HepG2 (cell line): ENCODE data around the gene VPS18. TPM values are rescaled to one million over a fixed set of nuclear protein-coding genes. Genes with fewer than 3 reads are reported as not detected.
A peak's percentile ranks its signal among the peaks of the same experiment; 100 is the strongest.

ENCODE experiments used
- CBX5 ChIP-seq: sonication (generic); formaldehyde crosslinking; IDR thresholded peaks from 2 replicates; pipeline ENCODE4 v1.4.0; 2020; ENCODE audit warnings: missing genetic modification reagents, borderline replicate concordance
- MEIS2 ChIP-seq: sonication (generic); formaldehyde crosslinking; IDR thresholded peaks from 2 replicates; pipeline ENCODE4 v1.9.0; 2021; ENCODE audit warnings: mild to moderate bottlenecking, missing genetic modification reagents
- RAD21 ChIP-seq: fragments of 450-650 bp; formaldehyde crosslinking; IDR thresholded peaks from 2 replicates; pipeline ENCODE4 v1.5.0; 2020; ENCODE audit warnings: mild to moderate bottlenecking
- SALL2 ChIP-seq: sonication (generic); formaldehyde crosslinking; IDR thresholded peaks from 2 replicates; pipeline ENCODE4 v1.8.1; 2023; ENCODE audit warnings: mild to moderate bottlenecking, missing genetic modification reagents, inconsistent platforms
- SMC3 ChIP-seq: IDR thresholded peaks from 2 replicates; pipeline ENCODE4 v1.6.1; 2011; ENCODE audit warnings: low read length, improper control_type of control experiment
- ZFP36L2 ChIP-seq: sonication (generic); formaldehyde crosslinking; IDR thresholded peaks from 2 replicates; pipeline ENCODE4 v1.4.0; 2020; ENCODE audit warnings: missing genetic modification reagents
- ZMYM2 ChIP-seq: sonication (generic); formaldehyde crosslinking; IDR thresholded peaks from 2 replicates; pipeline ENCODE4 v1.8.0; 2022; ENCODE audit warnings: mild to moderate bottlenecking, missing genetic modification reagents
- ZNF296 ChIP-seq: sonication (generic); formaldehyde crosslinking; conservative IDR thresholded peaks from 2 replicates; pipeline ENCODE4 v1.5.0; 2020; ENCODE audit warnings: mild to moderate bottlenecking, missing genetic modification reagents
- ZNF382 ChIP-seq: sonication (generic); formaldehyde crosslinking; IDR thresholded peaks from 2 replicates; pipeline ENCODE4 v1.5.0; 2020; ENCODE audit warnings: missing genetic modification reagents, mild to moderate bottlenecking, borderline replicate concordance
- ZNF781 ChIP-seq: sonication (generic); formaldehyde crosslinking; IDR thresholded peaks from 2 replicates; pipeline ENCODE4 v1.5.1; 2020; ENCODE audit warnings: borderline replicate concordance, mild to moderate bottlenecking, missing genetic modification reagents; ENCODE audit errors: not compliant biosample characterization
- polyA plus RNA-seq, 8 experiments: library from polyadenylated mRNA; depleted of rRNA in 3 of 8; stranded (reverse) in 7 of 8; unstranded in 1 of 8; fragments of >200 nt; fragmentation: Illumina TruSeq in 4 of 8; extraction: Trizol in 4 of 8; gene quantifications; 2 replicates each; pipeline versions ENCODE4 v1.2.1 to v1.2.3, GENCODE V29; 2011 to 2016; ENCODE audit warnings: low read depth in 4 of 8, missing spikeins in 1 of 8, mixed read lengths in 1 of 8; ENCODE audit not compliant: insufficient read depth in 1 of 8
- total RNA-seq, 5 experiments: library from RNA; depleted of rRNA; stranded (reverse); fragments of >200 nt; fragmentation: Illumina TruSeq; extraction: Trizol; gene quantifications; 2 replicates each; pipeline ENCODE4 v1.2.3, GENCODE V29; 2016; ENCODE audit warnings: low read depth in 1 of 5
- TF ChIP-seq, protein P1 (sequence below): IDR thresholded peaks from 2 replicates; pipeline ENCODE4 v1.6.1; 2016; ENCODE audit warnings: control low read depth
- TF ChIP-seq, protein P2 (sequence below): sonication (generic); IDR thresholded peaks from 2 replicates; pipeline ENCODE4 v1.6.1; 2016; ENCODE audit warnings: low read depth, borderline replicate concordance
- TF ChIP-seq, protein P3 (sequence below): sonication (generic); formaldehyde crosslinking; IDR thresholded peaks from 2 replicates; pipeline ENCODE4 v1.5.1; 2020; ENCODE audit warnings: missing genetic modification reagents, mild to moderate bottlenecking, borderline replicate concordance
- TF ChIP-seq, protein P4 (sequence below): sonication (generic); formaldehyde crosslinking; IDR thresholded peaks from 2 replicates; pipeline ENCODE4 v1.4.0; 2020; ENCODE audit warnings: mild to moderate bottlenecking, missing genetic modification reagents, borderline replicate concordance
- TF ChIP-seq, protein P5 (sequence below): sonication (generic); formaldehyde crosslinking; IDR thresholded peaks from 2 replicates; pipeline ENCODE4 v1.4.0; 2020; ENCODE audit warnings: missing genetic modification reagents
- TF ChIP-seq, protein P6 (sequence below): fragments of 450-650 bp; IDR thresholded peaks from 2 replicates; pipeline ENCODE4 v1.6.1; 2016
- TF ChIP-seq, protein P7 (sequence below): IDR thresholded peaks from 2 replicates; pipeline ENCODE4 v1.6.1; 2016

VPS18 gene
- total and polyA plus RNA-seq, 2 of the 13 experiments (the other 11 are each of a cell fraction or from before 2014, with no cell fraction given), result 5.8 to 17.0 TPM

DNA sequence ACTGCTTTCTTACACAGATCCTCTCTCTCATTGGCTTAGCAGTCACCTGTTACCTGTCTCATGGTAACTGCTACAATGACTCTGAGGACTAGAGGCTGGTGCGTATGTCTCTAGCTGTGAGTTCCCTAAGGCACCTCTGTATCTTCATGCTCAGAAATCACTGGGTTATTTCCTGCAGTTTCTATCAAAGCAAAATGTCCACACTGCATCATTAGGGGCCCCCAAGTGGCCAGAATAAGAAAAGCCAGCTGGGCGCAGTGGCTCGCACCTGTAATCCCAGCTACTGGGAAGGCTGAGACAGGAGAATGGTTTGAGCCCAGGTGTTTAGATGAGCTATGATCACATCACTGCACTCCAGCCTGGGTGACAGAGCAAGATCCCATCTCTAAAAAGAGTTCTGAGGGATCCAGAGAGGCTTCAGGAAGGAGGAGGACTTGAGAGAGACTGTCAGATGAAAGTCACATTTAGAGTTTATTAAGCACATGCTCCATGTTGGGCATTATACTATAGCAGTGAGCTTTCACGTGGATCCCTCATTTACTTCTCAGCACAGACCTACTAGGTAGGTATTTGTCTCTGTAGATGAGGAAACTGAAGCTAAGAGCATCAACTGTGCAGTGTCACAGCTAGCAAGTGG, 2.3 kb upstream of the VPS18 start (continued):
- TF ChIP-seq, protein P1, sequence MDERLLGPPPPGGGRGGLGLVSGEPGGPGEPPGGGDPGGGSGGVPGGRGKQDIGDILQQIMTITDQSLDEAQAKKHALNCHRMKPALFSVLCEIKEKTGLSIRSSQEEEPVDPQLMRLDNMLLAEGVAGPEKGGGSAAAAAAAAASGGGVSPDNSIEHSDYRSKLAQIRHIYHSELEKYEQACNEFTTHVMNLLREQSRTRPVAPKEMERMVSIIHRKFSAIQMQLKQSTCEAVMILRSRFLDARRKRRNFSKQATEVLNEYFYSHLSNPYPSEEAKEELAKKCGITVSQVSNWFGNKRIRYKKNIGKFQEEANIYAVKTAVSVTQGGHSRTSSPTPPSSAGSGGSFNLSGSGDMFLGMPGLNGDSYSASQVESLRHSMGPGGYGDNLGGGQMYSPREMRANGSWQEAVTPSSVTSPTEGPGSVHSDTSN, result no peak
- TF ChIP-seq, protein P2, sequence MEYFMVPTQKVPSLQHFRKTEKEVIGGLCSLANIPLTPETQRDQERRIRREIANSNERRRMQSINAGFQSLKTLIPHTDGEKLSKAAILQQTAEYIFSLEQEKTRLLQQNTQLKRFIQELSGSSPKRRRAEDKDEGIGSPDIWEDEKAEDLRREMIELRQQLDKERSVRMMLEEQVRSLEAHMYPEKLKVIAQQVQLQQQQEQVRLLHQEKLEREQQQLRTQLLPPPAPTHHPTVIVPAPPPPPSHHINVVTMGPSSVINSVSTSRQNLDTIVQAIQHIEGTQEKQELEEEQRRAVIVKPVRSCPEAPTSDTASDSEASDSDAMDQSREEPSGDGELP, result 0 out of 2 replicates have a peak, but pooled peaks have one; percentile 22
- TF ChIP-seq, protein P3, sequence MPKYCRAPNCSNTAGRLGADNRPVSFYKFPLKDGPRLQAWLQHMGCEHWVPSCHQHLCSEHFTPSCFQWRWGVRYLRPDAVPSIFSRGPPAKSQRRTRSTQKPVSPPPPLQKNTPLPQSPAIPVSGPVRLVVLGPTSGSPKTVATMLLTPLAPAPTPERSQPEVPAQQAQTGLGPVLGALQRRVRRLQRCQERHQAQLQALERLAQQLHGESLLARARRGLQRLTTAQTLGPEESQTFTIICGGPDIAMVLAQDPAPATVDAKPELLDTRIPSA (CRISPR knock-in tag), result no peak
- TF ChIP-seq, protein P4, sequence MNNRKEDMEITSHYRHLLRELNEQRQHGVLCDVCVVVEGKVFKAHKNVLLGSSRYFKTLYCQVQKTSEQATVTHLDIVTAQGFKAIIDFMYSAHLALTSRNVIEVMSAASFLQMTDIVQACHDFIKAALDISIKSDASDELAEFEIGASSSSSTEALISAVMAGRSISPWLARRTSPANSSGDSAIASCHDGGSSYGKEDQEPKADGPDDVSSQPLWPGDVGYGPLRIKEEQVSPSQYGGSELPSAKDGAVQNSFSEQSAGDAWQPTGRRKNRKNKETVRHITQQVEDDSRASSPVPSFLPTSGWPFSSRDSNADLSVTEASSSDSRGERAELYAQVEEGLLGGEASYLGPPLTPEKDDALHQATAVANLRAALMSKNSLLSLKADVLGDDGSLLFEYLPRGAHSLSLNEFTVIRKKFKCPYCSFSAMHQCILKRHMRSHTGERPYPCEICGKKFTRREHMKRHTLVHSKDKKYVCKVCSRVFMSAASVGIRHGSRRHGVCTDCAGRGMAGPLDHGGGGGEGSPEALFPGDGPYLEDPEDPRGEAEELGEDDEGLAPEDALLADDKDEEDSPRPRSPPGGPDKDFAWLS (CRISPR knock-in tag), result no peak
- TF ChIP-seq MEIS2 (CRISPR knock-in tag), result no peak
- no peak for TF ChIP-seq ZMYM2 (CRISPR knock-in tag)
- TF ChIP-seq ZNF781 (CRISPR knock-in tag), result no peak
- TF ChIP-seq, protein P5, sequence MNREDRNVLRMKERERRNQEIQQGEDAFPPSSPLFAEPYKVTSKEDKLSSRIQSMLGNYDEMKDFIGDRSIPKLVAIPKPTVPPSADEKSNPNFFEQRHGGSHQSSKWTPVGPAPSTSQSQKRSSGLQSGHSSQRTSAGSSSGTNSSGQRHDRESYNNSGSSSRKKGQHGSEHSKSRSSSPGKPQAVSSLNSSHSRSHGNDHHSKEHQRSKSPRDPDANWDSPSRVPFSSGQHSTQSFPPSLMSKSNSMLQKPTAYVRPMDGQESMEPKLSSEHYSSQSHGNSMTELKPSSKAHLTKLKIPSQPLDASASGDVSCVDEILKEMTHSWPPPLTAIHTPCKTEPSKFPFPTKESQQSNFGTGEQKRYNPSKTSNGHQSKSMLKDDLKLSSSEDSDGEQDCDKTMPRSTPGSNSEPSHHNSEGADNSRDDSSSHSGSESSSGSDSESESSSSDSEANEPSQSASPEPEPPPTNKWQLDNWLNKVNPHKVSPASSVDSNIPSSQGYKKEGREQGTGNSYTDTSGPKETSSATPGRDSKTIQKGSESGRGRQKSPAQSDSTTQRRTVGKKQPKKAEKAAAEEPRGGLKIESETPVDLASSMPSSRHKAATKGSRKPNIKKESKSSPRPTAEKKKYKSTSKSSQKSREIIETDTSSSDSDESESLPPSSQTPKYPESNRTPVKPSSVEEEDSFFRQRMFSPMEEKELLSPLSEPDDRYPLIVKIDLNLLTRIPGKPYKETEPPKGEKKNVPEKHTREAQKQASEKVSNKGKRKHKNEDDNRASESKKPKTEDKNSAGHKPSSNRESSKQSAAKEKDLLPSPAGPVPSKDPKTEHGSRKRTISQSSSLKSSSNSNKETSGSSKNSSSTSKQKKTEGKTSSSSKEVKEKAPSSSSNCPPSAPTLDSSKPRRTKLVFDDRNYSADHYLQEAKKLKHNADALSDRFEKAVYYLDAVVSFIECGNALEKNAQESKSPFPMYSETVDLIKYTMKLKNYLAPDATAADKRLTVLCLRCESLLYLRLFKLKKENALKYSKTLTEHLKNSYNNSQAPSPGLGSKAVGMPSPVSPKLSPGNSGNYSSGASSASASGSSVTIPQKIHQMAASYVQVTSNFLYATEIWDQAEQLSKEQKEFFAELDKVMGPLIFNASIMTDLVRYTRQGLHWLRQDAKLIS (CRISPR knock-in tag), result no peak
- no peak for TF ChIP-seq ZNF382 (CRISPR knock-in tag)
- TF ChIP-seq SMC3, result peak; percentile 67
- TF ChIP-seq ZFP36L2 (CRISPR knock-in tag), result no peak
- TF ChIP-seq, protein P6, sequence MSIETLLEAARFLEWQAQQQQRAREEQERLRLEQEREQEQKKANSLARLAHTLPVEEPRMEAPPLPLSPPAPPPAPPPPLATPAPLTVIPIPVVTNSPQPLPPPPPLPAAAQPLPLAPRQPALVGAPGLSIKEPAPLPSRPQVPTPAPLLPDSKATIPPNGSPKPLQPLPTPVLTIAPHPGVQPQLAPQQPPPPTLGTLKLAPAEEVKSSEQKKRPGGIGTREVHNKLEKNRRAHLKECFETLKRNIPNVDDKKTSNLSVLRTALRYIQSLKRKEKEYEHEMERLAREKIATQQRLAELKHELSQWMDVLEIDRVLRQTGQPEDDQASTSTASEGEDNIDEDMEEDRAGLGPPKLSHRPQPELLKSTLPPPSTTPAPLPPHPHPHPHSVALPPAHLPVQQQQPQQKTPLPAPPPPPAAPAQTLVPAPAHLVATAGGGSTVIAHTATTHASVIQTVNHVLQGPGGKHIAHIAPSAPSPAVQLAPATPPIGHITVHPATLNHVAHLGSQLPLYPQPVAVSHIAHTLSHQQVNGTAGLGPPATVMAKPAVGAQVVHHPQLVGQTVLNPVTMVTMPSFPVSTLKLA, result peak; percentile 28; the same call in 1 of the 2 replicates
- no peak for TF ChIP-seq CBX5 (CRISPR knock-in tag)
- TF ChIP-seq, protein P7, sequence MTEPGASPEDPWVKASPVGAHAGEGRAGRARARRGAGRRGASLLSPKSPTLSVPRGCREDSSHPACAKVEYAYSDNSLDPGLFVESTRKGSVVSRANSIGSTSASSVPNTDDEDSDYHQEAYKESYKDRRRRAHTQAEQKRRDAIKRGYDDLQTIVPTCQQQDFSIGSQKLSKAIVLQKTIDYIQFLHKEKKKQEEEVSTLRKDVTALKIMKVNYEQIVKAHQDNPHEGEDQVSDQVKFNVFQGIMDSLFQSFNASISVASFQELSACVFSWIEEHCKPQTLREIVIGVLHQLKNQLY (CRISPR knock-in tag), result no peak
- TF ChIP-seq SALL2 (CRISPR knock-in tag), result no peak
- no peak for TF ChIP-seq ZNF296
- TF ChIP-seq RAD21, result peak; percentile 55; the same call in 1 of the 2 replicates
